OCI-LY7 (cell line): ENCODE results near the gene TTC33.
"Not testable (repeated sequence)": the region's sequence is repeated elsewhere in the genome, so short reads cannot be mapped to it uniquely, and the experiment has no call there.

Experiments used
- EZH2phosphoT487 ChIP-seq: fragments of 200-600 bp; sonication (generic); IDR thresholded peaks from 2 replicates; pipeline ENCODE4 v1.6.1; 2018; ENCODE audit warnings: low read depth, borderline replicate concordance, mild to moderate bottlenecking, mixed run types, antibody characterized with exemption, low read length, moderate library complexity, mixed read lengths
- TF ChIP-seq, protein P1 (sequence below): fragments of 200-600 bp; sonication (generic); conservative IDR thresholded peaks from 2 replicates; pipeline ENCODE4 v1.5.1; 2014; ENCODE audit warnings: mild to moderate bottlenecking, antibody characterized with exemption, low read length, moderate library complexity, mixed read lengths

DNA sequence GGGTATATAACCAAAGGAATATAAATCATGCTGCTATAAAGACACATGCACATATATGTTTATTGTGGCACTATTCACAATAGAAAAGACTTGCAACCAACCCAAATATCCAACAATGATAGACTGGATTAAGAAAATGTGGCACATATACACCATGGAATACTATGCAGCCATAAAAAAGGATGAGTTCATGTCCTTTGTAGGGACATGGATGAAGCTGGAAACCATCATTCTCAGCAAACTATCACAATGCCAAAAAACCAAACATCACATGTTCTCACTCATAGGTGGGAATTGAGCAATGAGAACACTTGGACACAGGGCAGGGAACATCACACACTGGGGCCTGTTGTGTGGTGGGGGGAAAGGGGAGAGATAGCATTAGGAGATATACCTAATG lies 45.2 kb downstream of the TTC33 start:
- TF ChIP-seq, protein P1, sequence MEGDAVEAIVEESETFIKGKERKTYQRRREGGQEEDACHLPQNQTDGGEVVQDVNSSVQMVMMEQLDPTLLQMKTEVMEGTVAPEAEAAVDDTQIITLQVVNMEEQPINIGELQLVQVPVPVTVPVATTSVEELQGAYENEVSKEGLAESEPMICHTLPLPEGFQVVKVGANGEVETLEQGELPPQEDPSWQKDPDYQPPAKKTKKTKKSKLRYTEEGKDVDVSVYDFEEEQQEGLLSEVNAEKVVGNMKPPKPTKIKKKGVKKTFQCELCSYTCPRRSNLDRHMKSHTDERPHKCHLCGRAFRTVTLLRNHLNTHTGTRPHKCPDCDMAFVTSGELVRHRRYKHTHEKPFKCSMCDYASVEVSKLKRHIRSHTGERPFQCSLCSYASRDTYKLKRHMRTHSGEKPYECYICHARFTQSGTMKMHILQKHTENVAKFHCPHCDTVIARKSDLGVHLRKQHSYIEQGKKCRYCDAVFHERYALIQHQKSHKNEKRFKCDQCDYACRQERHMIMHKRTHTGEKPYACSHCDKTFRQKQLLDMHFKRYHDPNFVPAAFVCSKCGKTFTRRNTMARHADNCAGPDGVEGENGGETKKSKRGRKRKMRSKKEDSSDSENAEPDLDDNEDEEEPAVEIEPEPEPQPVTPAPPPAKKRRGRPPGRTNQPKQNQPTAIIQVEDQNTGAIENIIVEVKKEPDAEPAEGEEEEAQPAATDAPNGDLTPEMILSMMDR = not testable (repeated sequence)
- TF ChIP-seq EZH2phosphoT487 = not testable (repeated sequence)
